Tibial nerve (tissue), 4 donors: ENCODE results near the gene TRIM10.

Experiments used
- EP300 ChIP-seq, 2 donors: sonication (generic); formaldehyde crosslinking; IDR thresholded peaks; one replicate each; pipeline ENCODE4 v1.6.1; 2017; ENCODE audit warnings: antibody characterized with exemption in 2 of 2, mild to moderate bottlenecking in 1 of 2
- POLR2A ChIP-seq, 2 donors: fragments of 450-650 bp; IDR thresholded peaks; one replicate each; pipeline ENCODE4 v1.6.1; 2017; ENCODE audit warnings: antibody characterized with exemption in 2 of 2, mild to moderate bottlenecking in 2 of 2, moderate library complexity in 2 of 2
- TF ChIP-seq, protein P1 (sequence below), 5 experiments: fragments of 200-600 bp in 3 of 5; fragments of 450-650 bp in 2 of 5; sonication (generic) in 3 of 5; IDR thresholded peaks; one replicate each; pipeline ENCODE4 v1.5.1; 2016 to 2019; ENCODE audit warnings: antibody characterized with exemption in 5 of 5, mild to moderate bottlenecking in 3 of 5, moderate library complexity in 2 of 5

DNA sequence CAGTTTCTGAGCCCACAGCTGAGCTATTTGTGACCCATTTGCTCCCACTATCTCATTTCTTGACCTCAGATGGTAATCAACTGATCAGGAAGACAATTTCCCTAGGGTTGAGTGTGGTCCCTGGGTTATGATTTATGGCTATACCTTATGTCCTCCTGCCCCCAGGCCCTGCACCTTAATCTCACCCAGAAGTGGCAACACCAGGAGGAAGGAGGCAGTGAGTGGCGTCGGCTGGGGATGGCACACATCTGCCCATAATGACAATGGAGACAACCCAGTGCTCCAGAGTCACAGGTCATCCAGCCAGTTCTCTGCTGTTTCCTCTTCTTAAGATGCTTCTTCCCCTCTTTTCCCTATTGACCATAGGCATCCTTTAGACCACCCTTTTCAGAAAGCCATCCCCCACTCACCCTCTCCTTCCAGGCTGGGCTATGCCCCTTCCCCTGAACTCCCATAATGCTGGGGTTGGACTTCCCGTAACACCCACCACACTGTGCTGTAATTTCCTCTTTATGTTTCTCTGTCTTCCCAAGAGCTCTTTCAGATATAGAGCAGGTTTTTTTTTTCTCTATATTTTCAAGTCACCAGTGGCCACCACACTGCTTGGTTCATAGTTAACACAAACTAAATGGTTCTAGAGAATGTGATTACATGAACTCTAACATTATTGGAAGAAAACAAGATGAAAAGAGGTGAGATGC lies 8.0 kb downstream of the TRIM10 start:
- no peak for TF ChIP-seq POLR2A (IDR thresholded peaks at IDR 0.05)
- TF ChIP-seq EP300 (IDR thresholded peaks at IDR 0.05): no peak
- TF ChIP-seq, protein P1, sequence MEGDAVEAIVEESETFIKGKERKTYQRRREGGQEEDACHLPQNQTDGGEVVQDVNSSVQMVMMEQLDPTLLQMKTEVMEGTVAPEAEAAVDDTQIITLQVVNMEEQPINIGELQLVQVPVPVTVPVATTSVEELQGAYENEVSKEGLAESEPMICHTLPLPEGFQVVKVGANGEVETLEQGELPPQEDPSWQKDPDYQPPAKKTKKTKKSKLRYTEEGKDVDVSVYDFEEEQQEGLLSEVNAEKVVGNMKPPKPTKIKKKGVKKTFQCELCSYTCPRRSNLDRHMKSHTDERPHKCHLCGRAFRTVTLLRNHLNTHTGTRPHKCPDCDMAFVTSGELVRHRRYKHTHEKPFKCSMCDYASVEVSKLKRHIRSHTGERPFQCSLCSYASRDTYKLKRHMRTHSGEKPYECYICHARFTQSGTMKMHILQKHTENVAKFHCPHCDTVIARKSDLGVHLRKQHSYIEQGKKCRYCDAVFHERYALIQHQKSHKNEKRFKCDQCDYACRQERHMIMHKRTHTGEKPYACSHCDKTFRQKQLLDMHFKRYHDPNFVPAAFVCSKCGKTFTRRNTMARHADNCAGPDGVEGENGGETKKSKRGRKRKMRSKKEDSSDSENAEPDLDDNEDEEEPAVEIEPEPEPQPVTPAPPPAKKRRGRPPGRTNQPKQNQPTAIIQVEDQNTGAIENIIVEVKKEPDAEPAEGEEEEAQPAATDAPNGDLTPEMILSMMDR (IDR thresholded peaks at IDR 0.05): no peak
